H9 (cell line): ENCODE measurements around the gene RABIF. TPM values are rescaled to one million over a fixed set of nuclear protein-coding genes. Genes with fewer than 3 reads are reported as not detected.

Experiments
- DNase-seq: peaks from one replicate; pipeline ENCODE4 v3.0.0-alpha.2; 2017
- H2AFZ ChIP-seq: one replicate; pipeline ENCODE4 v1.6.1; 2013; ENCODE audit warnings: mild to moderate bottlenecking, low read length, control low read depth, moderate library complexity
- H2AK5ac ChIP-seq: 2 replicates; pipeline ENCODE4 v1.6.1; 2013; ENCODE audit warnings: low read length, control low read depth, mixed read lengths; ENCODE audit not compliant: insufficient read length
- H2BK120ac ChIP-seq: one replicate; pipeline ENCODE4 v1.6.1; 2013; ENCODE audit warnings: low read depth, mild to moderate bottlenecking, low read length, control low read depth, inconsistent platforms; ENCODE audit not compliant: poor library complexity, severe bottlenecking
- H2BK12ac ChIP-seq: 2 replicates; pipeline ENCODE4 v1.6.1; 2013; ENCODE audit warnings: low read length, control low read depth, mixed read lengths, low read depth; ENCODE audit not compliant: insufficient read length
- H2BK15ac ChIP-seq: 2 replicates; pipeline ENCODE4 v1.6.1; 2013; ENCODE audit warnings: low read depth, low read length, control low read depth
- H2BK20ac ChIP-seq: one replicate; pipeline ENCODE4 v1.6.1; 2013; ENCODE audit warnings: low read depth, mild to moderate bottlenecking, low read length, control low read depth, inconsistent platforms; ENCODE audit not compliant: poor library complexity, severe bottlenecking
- H2BK5ac ChIP-seq: 2 replicates; pipeline ENCODE4 v1.6.1; 2013; ENCODE audit warnings: low read length, control low read depth, mixed read lengths; ENCODE audit not compliant: insufficient read length
- H3K14ac ChIP-seq: 2 replicates; pipeline ENCODE4 v1.6.1; 2013; ENCODE audit warnings: low read length, control low read depth; ENCODE audit not compliant: insufficient read depth
- H3K18ac ChIP-seq: 2 replicates; pipeline ENCODE4 v1.6.1; 2013; ENCODE audit warnings: low read depth, mild to moderate bottlenecking, mixed read lengths, low read length, control low read depth; ENCODE audit not compliant: insufficient read length
- H3K23ac ChIP-seq: 2 replicates; pipeline ENCODE4 v1.6.1; 2013; ENCODE audit warnings: low read length, control low read depth, mixed read lengths, low read depth; ENCODE audit not compliant: insufficient read length
- H3K23me2 ChIP-seq: 2 replicates; pipeline ENCODE4 v1.6.1; 2013; ENCODE audit warnings: low read depth, mild to moderate bottlenecking, mixed read lengths, low read length, control low read depth; ENCODE audit not compliant: insufficient read length, poor library complexity, severe bottlenecking
- H3K27ac ChIP-seq: 2 replicates; pipeline ENCODE4 v1.5.1; 2013; ENCODE audit warnings: low read length, control low read depth, mixed read lengths, low read depth; ENCODE audit not compliant: insufficient read length
- H3K27me3 ChIP-seq: 2 replicates; pipeline ENCODE4 v1.6.1; 2013; ENCODE audit warnings: low read length, control low read depth, inconsistent platforms; ENCODE audit not compliant: insufficient read depth
- H3K4ac ChIP-seq: 2 replicates; pipeline ENCODE4 v1.6.1; 2013; ENCODE audit warnings: low read depth, mild to moderate bottlenecking, control low read depth, inconsistent platforms, low read length, moderate library complexity
- H3K4me1 ChIP-seq: 2 replicates; pipeline ENCODE4 v1.6.1; 2013; ENCODE audit warnings: low read length, control low read depth, inconsistent platforms; ENCODE audit not compliant: insufficient read depth
- H3K4me2 ChIP-seq: 2 replicates; pipeline ENCODE4 v1.6.1; 2013; ENCODE audit warnings: low read length, control low read depth, mixed read lengths; ENCODE audit not compliant: insufficient read length, insufficient read depth
- H3K56ac ChIP-seq: 2 replicates; pipeline ENCODE4 v1.6.1; 2013; ENCODE audit warnings: low read depth, mild to moderate bottlenecking, mixed read lengths, low read length, control low read depth; ENCODE audit not compliant: insufficient read length
- H3K79me1 ChIP-seq: 2 replicates; pipeline ENCODE4 v1.6.1; 2013; ENCODE audit warnings: low read depth, mild to moderate bottlenecking, moderate library complexity, low read length, control low read depth, inconsistent platforms; ENCODE audit not compliant: insufficient read depth, poor library complexity, severe bottlenecking
- H3K79me2 ChIP-seq: 2 replicates; pipeline ENCODE4 v1.6.1; 2013; ENCODE audit warnings: low read length, control low read depth, inconsistent platforms; ENCODE audit not compliant: insufficient read depth
- H3K9ac ChIP-seq: 2 replicates; pipeline ENCODE4 v1.6.1; 2013; ENCODE audit warnings: low read length, control low read depth, mixed read lengths; ENCODE audit not compliant: insufficient read length; ENCODE audit errors: extremely low read depth
- H3K9me3 ChIP-seq: one replicate; pipeline ENCODE4 v1.6.1; 2013; ENCODE audit warnings: low read depth, low read length, inconsistent platforms; ENCODE audit not compliant: control insufficient read depth
- H3T11ph ChIP-seq: one replicate; pipeline ENCODE4 v1.6.1; 2013; ENCODE audit warnings: mild to moderate bottlenecking, low read length, control low read depth, inconsistent platforms
- H4K20me1 ChIP-seq: one replicate; pipeline ENCODE4 v1.6.1; 2013; ENCODE audit not compliant: control insufficient read depth, insufficient read length, insufficient read depth
- H4K5ac ChIP-seq: 2 replicates; pipeline ENCODE4 v1.6.1; 2013; ENCODE audit warnings: low read depth, mild to moderate bottlenecking, mixed read lengths, low read length, control low read depth; ENCODE audit not compliant: insufficient read length
- H4K8ac ChIP-seq: replicated peaks from 2 replicates; pipeline ENCODE4 v1.6.1; 2013; ENCODE audit warnings: low read length, control low read depth, mixed read lengths, low read depth; ENCODE audit not compliant: insufficient read length
- H4K91ac ChIP-seq: 2 replicates; pipeline ENCODE4 v1.6.1; 2013; ENCODE audit warnings: low read depth, mild to moderate bottlenecking, moderate library complexity, mixed read lengths, low read length, control low read depth; ENCODE audit not compliant: insufficient read length
- H3K27ac Mint-ChIP-seq, 3 experiments: 2 replicates in 2 of 3; 3 replicates in 1 of 3; pipeline ENCODE4 v1.8.0; 2020 to 2021; ENCODE audit warnings: mixed read lengths in 3 of 3, mild to moderate bottlenecking in 1 of 3, moderate library complexity in 1 of 3
- H3K27me3 Mint-ChIP-seq: 2 replicates; pipeline ENCODE4 v1.8.0; 2021; ENCODE audit warnings: low read depth, mild to moderate bottlenecking, moderate library complexity, mixed read lengths
- H3K36me3 Mint-ChIP-seq, 3 experiments: 2 replicates in 2 of 3; 3 replicates in 1 of 3; pipeline ENCODE4 v1.8.0; 2020 to 2021; ENCODE audit warnings: low read depth in 3 of 3, mixed read lengths in 3 of 3; ENCODE audit not compliant: insufficient read depth in 1 of 3
- H3K4me1 Mint-ChIP-seq, 2 experiments: 2 replicates each; pipeline ENCODE4 v1.8.0; 2020; ENCODE audit warnings: mixed read lengths in 2 of 2
- H3K4me3 Mint-ChIP-seq, 2 experiments: 2 replicates in 1 of 2; 3 replicates in 1 of 2; pipeline ENCODE4 v1.8.0; 2020 to 2021; ENCODE audit warnings: mild to moderate bottlenecking in 2 of 2, mixed read lengths in 2 of 2, moderate library complexity in 1 of 2
- H3K9me3 Mint-ChIP-seq, 2 experiments: 2 replicates in 1 of 2; 3 replicates in 1 of 2; pipeline ENCODE4 v1.8.0; 2020; ENCODE audit warnings: mild to moderate bottlenecking in 2 of 2, mixed read lengths in 2 of 2, moderate library complexity in 1 of 2
- CTCF ChIP-seq: fragments of 200-600 bp; sonication (generic); conservative IDR thresholded peaks from 3 replicates; pipeline ENCODE4 v1.8.0; 2021; ENCODE audit warnings: antibody characterized with exemption, mild to moderate bottlenecking
- WGBS: extraction: QIAGEN DNeasy Blood & Tissue Kit; methylation state at CpG from one replicate; pipeline ENCODE4 v1.1.7; 2013; ENCODE audit warnings: missing lambda C conversion rate, low lambda C conversion rate, mixed read lengths; ENCODE audit not compliant: insufficient read length; ENCODE audit errors: extremely low coverage; 5-methylcytosine and 5-hydroxymethylcytosine counted together
- total RNA-seq: library from RNA; stranded (reverse); gene quantifications from 2 replicates; pipeline ENCODE4 v1.2.1, GENCODE V29; 2021

Gene RABIF
- total RNA-seq, 1 experiment from 2014 or later: 8.3 TPM

- no peak overlapping the region for H3K23ac ChIP-seq
- H3K9me3 ChIP-seq: no peaks in the 10 kb centered on the region
- H4K5ac ChIP-seq: no peak overlapping the region
- H3K56ac ChIP-seq: no peak overlapping the region
- no peak overlapping the region for H3K14ac ChIP-seq
- H2AFZ ChIP-seq: no peak overlapping the region
- no peak overlapping the region for H3K27ac ChIP-seq
- no peaks in the 10 kb centered on the region for H3K23me2 ChIP-seq
- no peaks in the 10 kb centered on the region for H3K27me3 ChIP-seq
- Mint-ChIP-seq H3K27ac (peak overlapping the region in 1 of 3 experiments; percentile 70; a peak in 3 of 7 replicates), H3K4me1 (peaks cover 19 to 23% of the 10 kb centered on the region in 2 experiments), H3K9me3 (no peaks in the 10 kb centered on the region; a peak in 1 of 5 replicates), H3K36me3 (no peaks in the 10 kb centered on the region), H3K4me3 (no peak overlapping the region), H3K27me3 (no peaks in the 10 kb centered on the region)
- H4K8ac ChIP-seq: no peak overlapping the region
- no peak overlapping the region for H3K18ac ChIP-seq
- no peaks in the 10 kb centered on the region for H3K79me2 ChIP-seq
- H4K91ac ChIP-seq: no peak overlapping the region
- no peak overlapping the region for H2AK5ac ChIP-seq
- TF ChIP-seq CTCF: no peak
- no CpG with 5 or more reads among the region's 10 CpGs for WGBS
- DNase-seq: no peak
- no peak overlapping the region for H2BK12ac ChIP-seq
- no peak overlapping the region for H2BK20ac ChIP-seq
- H3T11ph ChIP-seq: no peak overlapping the region
- no peak overlapping the region for H3K4ac ChIP-seq
- no peak overlapping the region for H3K4me2 ChIP-seq
- H3K9ac ChIP-seq: no peak overlapping the region
- H2BK120ac ChIP-seq: no peak overlapping the region
- no peaks in the 10 kb centered on the region; the same call in 1 of the 2 replicates for H3K4me1 ChIP-seq
- H2BK5ac ChIP-seq: no peak overlapping the region
- no peak overlapping the region for H2BK15ac ChIP-seq
- no peaks in the 10 kb centered on the region for H4K20me1 ChIP-seq
- H3K79me1 ChIP-seq: no peaks in the 10 kb centered on the region
These were observed 54.0 kb downstream of the RABIF start for GRCh38 chr1:202834771-202835547.
